SH-SY5Y (cell line): Measurements from ENCODE around the gene ADAMTS5.

Experiments used
- GATA2 ChIP-seq: IDR thresholded peaks from 2 replicates; pipeline ENCODE4 v1.6.1; 2011; ENCODE audit warnings: mild to moderate bottlenecking, low read depth, low read length
- GATA3 ChIP-seq: IDR thresholded peaks from 2 replicates; pipeline ENCODE4 v1.6.1; 2011; ENCODE audit warnings: low read depth, mild to moderate bottlenecking, low read length, moderate library complexity

DNA sequence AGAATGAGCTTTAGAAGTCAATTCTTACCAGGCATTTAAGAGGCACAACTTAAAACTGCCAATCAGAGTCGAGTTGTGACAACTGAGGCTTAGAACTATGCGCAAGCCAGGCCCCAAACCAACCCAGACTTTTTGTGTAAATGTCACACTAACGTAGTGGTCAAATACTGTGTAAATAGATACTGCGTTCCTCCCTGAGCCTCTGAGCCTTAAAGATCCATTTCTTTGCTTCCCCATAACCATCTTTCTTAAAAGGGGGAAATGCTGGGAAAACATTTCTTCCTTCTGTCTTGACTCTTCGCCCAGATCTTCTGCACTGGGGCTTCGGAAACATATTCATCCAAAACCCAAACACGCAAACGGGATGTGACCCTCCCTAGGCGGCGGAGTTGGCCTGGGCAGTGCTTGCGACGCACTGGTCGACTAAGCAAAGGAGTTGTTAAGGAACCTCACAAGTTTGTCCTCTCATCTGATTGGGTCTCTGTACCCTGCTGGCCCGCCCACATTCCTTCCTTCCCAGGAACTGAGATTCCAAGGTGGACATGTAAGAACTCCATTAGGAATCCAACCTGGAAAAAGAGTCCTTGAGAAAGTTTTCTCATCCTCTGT is 2.6 kb downstream of the ADAMTS5 start:
- TF ChIP-seq GATA2 (no peak), GATA3 (no peak)
